Transverse colon (tissue), 4 donors: Measurements from ENCODE around the gene OXCT1. TPM values are rescaled to one million over a fixed set of nuclear protein-coding genes. Genes with fewer than 3 reads are reported as not detected.

ENCODE experiments used
- DNase-seq: peaks from one replicate; pipeline ENCODE4 v3.0.0-alpha.2; 2019
- H3K27ac ChIP-seq, 4 donors: fragments of 200-600 bp; sonication (generic); 2 replicates each; pipeline ENCODE4 v1.5.1; 2016 to 2018; ENCODE audit warnings: inconsistent platforms in 4 of 4
- H3K27me3 ChIP-seq: fragments of 200-600 bp; sonication (generic); 2 replicates; pipeline ENCODE4 v1.5.1; 2017; ENCODE audit warnings: inconsistent platforms
- H3K36me3 ChIP-seq, 4 donors: fragments of 200-600 bp; sonication (generic); 2 replicates each; pipeline ENCODE4 v1.5.1; 2017 to 2019; ENCODE audit warnings: inconsistent platforms in 4 of 4
- H3K4me1 ChIP-seq, 4 donors: fragments of 200-600 bp; sonication (generic); 2 replicates each; pipeline ENCODE4 v1.5.1; 2017 to 2020; ENCODE audit warnings: inconsistent platforms in 4 of 4
- H3K4me3 ChIP-seq, 4 donors: fragments of 200-600 bp; sonication (generic); 1 replicate in 1 of 4; 2 replicates in 3 of 4; pipeline versions ENCODE4 v1.5.1 to v1.6.1; 2017 to 2019; ENCODE audit warnings: inconsistent platforms in 4 of 4
- H3K9me3 ChIP-seq, 2 donors: fragments of 200-600 bp; sonication (generic); 2 replicates each; pipeline ENCODE4 v1.5.1; 2017 to 2019; ENCODE audit warnings: inconsistent platforms in 2 of 2
- CTCF ChIP-seq, 5 experiments: fragments of 200-600 bp in 3 of 5; fragments of 450-650 bp in 2 of 5; sonication (generic) in 3 of 5; IDR thresholded peaks; 1 replicate in 2 of 5; 2 replicates in 3 of 5; pipeline ENCODE4 v1.5.1; 2016 to 2017; ENCODE audit warnings: antibody characterized with exemption in 5 of 5, inconsistent platforms in 3 of 5, mild to moderate bottlenecking in 2 of 5, moderate library complexity in 1 of 5
- EP300 ChIP-seq: sonication (generic); formaldehyde crosslinking; IDR thresholded peaks from one replicate; pipeline ENCODE4 v1.6.1; 2017; ENCODE audit warnings: antibody characterized with exemption, low read depth
- POLR2A ChIP-seq: fragments of 450-650 bp; IDR thresholded peaks from one replicate; pipeline ENCODE4 v1.6.1; 2016; ENCODE audit warnings: antibody characterized with exemption, mild to moderate bottlenecking, moderate library complexity
- POLR2AphosphoS5 ChIP-seq, 3 donors: sonication (generic); formaldehyde crosslinking; IDR thresholded peaks; one replicate each; pipeline ENCODE4 v1.6.1; 2016; ENCODE audit warnings: antibody characterized with exemption in 3 of 3
- WGBS, 2 donors: methylation state at CpG; one replicate each; pipeline ENCODE4 v1.1.5; 2018; ENCODE audit warnings: low coverage in 1 of 2; 5-methylcytosine and 5-hydroxymethylcytosine counted together
- in situ Hi-C, 4 donors: fragments of 200-750 bp; cut with MboI; loops; one replicate each; pipeline versions ENCODE4 v1.15.0 to v1.15.1; 2017; ENCODE audit warnings: low sequenced_read_pairs in 3 of 4, low pct_ligation_motif_present in 1 of 4, low pct_unique_long_range_greater_than_20kb in 1 of 4
- intact Hi-C: fragments of 100-400 bp; cut with DNase I; formaldehyde crosslinking; loops from one replicate; pipeline ENCODE4 v1.15.1; 2023; ENCODE audit warnings: low total_unique reads
- total RNA-seq, 4 donors: library from RNA; depleted of rRNA; stranded (reverse); fragments of >200 nt; gene quantifications; one replicate each; pipeline ENCODE4 v1.1.0, GENCODE V29; 2016

Gene OXCT1
- total RNA-seq, 4 donors from 2014 or later = 7.4 to 12.7 (median 8.4) TPM

- TF ChIP-seq POLR2A = no peak
- TF ChIP-seq CTCF (IDR thresholded peaks at IDR 0.05) = no peak
- TF ChIP-seq EP300 = no peak
- no peak for TF ChIP-seq POLR2AphosphoS5 (IDR thresholded peaks at IDR 0.05)
- intact Hi-C loops = loop anchor here (5.0 kb wide), 1 partner anchor 938 kb away; the partner anchor contains the start of gene SELENOP
- H3K4me3 ChIP-seq = no peak overlapping the region
- no peaks in the 10 kb centered on the region for H3K9me3 ChIP-seq
- no peak overlapping the region for H3K27ac ChIP-seq
- peaks cover 4 to 13% (median 8%) of the 10 kb centered on the region in 4 donors for H3K4me1 ChIP-seq
- no peak for DNase-seq
- no peaks in the 10 kb centered on the region for H3K27me3 ChIP-seq
- in situ Hi-C loops = loop anchor here in 3 of 4 donors (25.0 kb wide), 3 partner anchors 713 to 1013 kb away; partner anchors contain the start of gene CCDC152 (in 2 of the 3)
- H3K36me3 ChIP-seq = no peaks in the 10 kb centered on the region
These were observed 4.4 kb upstream of the OXCT1 start for GRCh38 chr5:41874512-41875060.

- 57 to 83% methylated on average over 1 to 2 of the region's 2 CpGs for WGBS, 2 donors
- H3K27me3 ChIP-seq = no peaks in the 10 kb centered on the region
- H3K27ac ChIP-seq = no peak overlapping the region
- no peaks in the 10 kb centered on the region for H3K36me3 ChIP-seq
- intact Hi-C loops (loop anchor here (5.0 kb wide), 1 partner anchor 940 kb away; the partner anchor contains the start of gene SELENOP), in situ Hi-C loops (loop anchor here in 3 of 4 donors (25.0 kb wide), 2 partner anchors 890 to 1015 kb away; partner anchors contain the start of gene CCDC152 (in 2 of the 3))
- H3K9me3 ChIP-seq = no peaks in the 10 kb centered on the region
- DNase-seq = no peak
- no peak overlapping the region for H3K4me3 ChIP-seq
- TF ChIP-seq POLR2AphosphoS5 (IDR thresholded peaks at IDR 0.05) = no peak
- TF ChIP-seq POLR2A = no peak
- TF ChIP-seq CTCF (IDR thresholded peaks at IDR 0.05) = no peak
- no peak for TF ChIP-seq EP300
- peaks cover 4 to 24% (median 16%) of the 10 kb centered on the region in 4 donors for H3K4me1 ChIP-seq
These were observed 1.6 kb upstream of the OXCT1 start for GRCh38 chr5:41871852-41872251.

- H3K36me3 ChIP-seq = no peaks in the 10 kb centered on the region
- peak overlapping the region; percentile 86 to 91 (median 88) for H3K27ac ChIP-seq
- no peaks in the 10 kb centered on the region for H3K27me3 ChIP-seq
- intact Hi-C loops (loop anchor here (5.0 kb wide), 1 partner anchor 942 kb away; the partner anchor contains the start of gene SELENOP), in situ Hi-C loops (loop anchor here in 3 of 4 donors (25.0 kb wide), 2 partner anchors 892 to 1017 kb away; partner anchors contain the start of gene CCDC152 (in 2 of the 3))
- H3K4me3 ChIP-seq = peak overlapping the region; percentile 42 to 89 (median 53)
- DNase-seq = no peak
- no peaks in the 10 kb centered on the region for H3K9me3 ChIP-seq
- peaks cover 4 to 24% (median 16%) of the 10 kb centered on the region in 4 donors for H3K4me1 ChIP-seq
- 7% methylated on average over 12 of the region's 16 CpGs; no CpG with 5 or more reads in 1 of the 2 donors for WGBS, 2 donors
- TF ChIP-seq POLR2A (no peak), POLR2AphosphoS5 (IDR thresholded peaks at IDR 0.05) (no peak), EP300 (no peak), CTCF (IDR thresholded peaks at IDR 0.05) (no peak)
These were observed 413 bp upstream of the OXCT1 start for GRCh38 chr5:41870627-41871048.

- Histone ChIP-seq H3K9me3 (no peaks in the 10 kb centered on the region), H3K27ac (peak overlapping the region; percentile 86 to 91 (median 88)), H3K36me3 (no peaks in the 10 kb centered on the region), H3K27me3 (no peaks in the 10 kb centered on the region), H3K4me3 (peak overlapping the region; percentile 42 to 89 (median 53)), H3K4me1 (peaks cover 4 to 24% (median 16%) of the 10 kb centered on the region in 4 donors)
- in situ Hi-C loops (loop anchor here in 3 of 4 donors (10.0 to 25.0 kb wide), 3 partner anchors 893 to 1018 kb away; partner anchors contain the start of gene CCDC152 (in 2 of the 3)), intact Hi-C loops (no loop called here)
- WGBS, 2 donors = 25% methylated on average over 27 of the region's 28 CpGs; no CpG with 5 or more reads in 1 of the 2 donors
- DNase-seq = peak; percentile 11
- no peak for TF ChIP-seq POLR2A
- TF ChIP-seq POLR2AphosphoS5 (IDR thresholded peaks at IDR 0.05) = no peak
- TF ChIP-seq EP300 = no peak
- no peak for TF ChIP-seq CTCF (IDR thresholded peaks at IDR 0.05)
These were observed 988 bp downstream of the OXCT1 start for GRCh38 chr5:41869151-41869723.
